ENCODE measurements around the gene COL4A4. TPM values are rescaled to one million over a fixed set of nuclear protein-coding genes. Genes with fewer than 3 reads are reported as not detected.

The COL4A4 gene
- total RNA-seq, 1 experiment from 2014 or later = 3.1 TPM

GRCh38 chr2:227194219-227194618, 30.2 kb upstream of the COL4A4 start:
- H3K4me1 Mint-ChIP-seq = peaks cover 21% of the 10 kb centered on the region
- no peaks in the 10 kb centered on the region; the same call in 1 of the 2 replicates for H3K27me3 Mint-ChIP-seq (ENCODE audit: low read depth)
- ChIA-PET POLR2A (no interaction called here), CTCF (no interaction called here)
- H3K27ac Mint-ChIP-seq = no peak overlapping the region
- peak; percentile 77 for ATAC-seq
- H3K9me3 Mint-ChIP-seq = 0 out of 2 replicates have a peak, but pooled peaks cover 4% of the 10 kb centered on the region
- H3K36me3 Mint-ChIP-seq = no peaks in the 10 kb centered on the region
- TF ChIP-seq ZNF281 (CRISPR knock-in tag; IDR thresholded peaks at IDR 0.05) (no peak), ZSCAN18 (CRISPR knock-in tag; IDR thresholded peaks at IDR 0.05) (no peak)
- no peak overlapping the region for H3K4me3 Mint-ChIP-seq
- no peak for DNase-seq (ENCODE audit: low spot score)

GRCh38 chr2:227192491-227192890, 28.5 kb upstream of the COL4A4 start:
- CTCF ChIA-PET = no interaction called here
- POLR2A ChIA-PET = no interaction called here
- no peak for TF ChIP-seq CDX4 (CRISPR knock-in tag; IDR thresholded peaks at IDR 0.05; ENCODE audit: borderline replicate concordance)
- TF ChIP-seq ZNF671 (CRISPR knock-in tag; IDR thresholded peaks at IDR 0.05) = no peak
- Mint-ChIP-seq H3K4me3 (no peak overlapping the region), H3K4me1 (peaks cover 38% of the 10 kb centered on the region), H3K36me3 (no peaks in the 10 kb centered on the region), H3K27me3 (ENCODE audit: low read depth) (no peaks in the 10 kb centered on the region), H3K9me3 (0 out of 2 replicates have a peak, but pooled peaks cover 4% of the 10 kb centered on the region), H3K27ac (no peak overlapping the region)
- ATAC-seq (no peak), DNase-seq (ENCODE audit: low spot score) (no peak)

GRCh38 chr2:227191367-227191766, 27.4 kb upstream of the COL4A4 start:
- Mint-ChIP-seq H3K4me1 (peaks cover 45% of the 10 kb centered on the region), H3K36me3 (no peaks in the 10 kb centered on the region), H3K9me3 (peaks cover 5% of the 10 kb centered on the region; the same call in 1 of the 2 replicates), H3K4me3 (no peak overlapping the region), H3K27ac (peak overlapping the region; percentile 67), H3K27me3 (ENCODE audit: low read depth) (no peaks in the 10 kb centered on the region)
- peak; percentile 28 for DNase-seq (ENCODE audit: low spot score)
- peak; percentile 86 for ATAC-seq
- no peak for TF ChIP-seq EMX1 (CRISPR knock-in tag; IDR thresholded peaks at IDR 0.05)
- peak; percentile 91 for TF ChIP-seq NFE2L1 (CRISPR knock-in tag; IDR thresholded peaks at IDR 0.05)
- 0 out of 2 replicates have a peak, but pooled peaks have one; percentile 6 for TF ChIP-seq ZNF423 (CRISPR knock-in tag; IDR thresholded peaks at IDR 0.05)
- CTCF ChIA-PET = interaction anchor here (0.6 to 1.0 kb wide), 2 partner anchors 62 to 66 kb away, joined by 3 read pairs; no protein-coding TSS in a partner anchor
- POLR2A ChIA-PET = no interaction called here

GRCh38 chr2:227188292-227188691, 24.3 kb upstream of the COL4A4 start:
- peaks cover 14% of the 10 kb centered on the region for H3K9me3 Mint-ChIP-seq
- CTCF ChIA-PET = interaction anchor here (0.6 to 1.7 kb wide), 2 partner anchors 20 to 50 kb away, joined by 4 to 8 read pairs; no protein-coding TSS in a partner anchor
- H3K4me1 Mint-ChIP-seq = peaks cover 56% of the 10 kb centered on the region
- ATAC-seq = no peak
- TF ChIP-seq ZNF219 (CRISPR knock-in tag; IDR thresholded peaks at IDR 0.05; ENCODE audit: borderline replicate concordance) (no peak), HMGXB4 (CRISPR knock-in tag; IDR thresholded peaks at IDR 0.05) (no peak), EMX1 (CRISPR knock-in tag; IDR thresholded peaks at IDR 0.05) (no peak), RORB (CRISPR knock-in tag; IDR thresholded peaks at IDR 0.05) (no peak)
- no peaks in the 10 kb centered on the region for H3K27me3 Mint-ChIP-seq (ENCODE audit: low read depth)
- POLR2A ChIA-PET = no interaction called here
- no peak overlapping the region for H3K4me3 Mint-ChIP-seq
- H3K36me3 Mint-ChIP-seq = peaks cover 8% of the 10 kb centered on the region; the same call in 1 of the 2 replicates
- no peak overlapping the region for H3K27ac Mint-ChIP-seq
- DNase-seq (ENCODE audit: low spot score) = no peak

Measured in WTC11 (cell line).